ENCODE data around the gene TIGD6.

DNA sequence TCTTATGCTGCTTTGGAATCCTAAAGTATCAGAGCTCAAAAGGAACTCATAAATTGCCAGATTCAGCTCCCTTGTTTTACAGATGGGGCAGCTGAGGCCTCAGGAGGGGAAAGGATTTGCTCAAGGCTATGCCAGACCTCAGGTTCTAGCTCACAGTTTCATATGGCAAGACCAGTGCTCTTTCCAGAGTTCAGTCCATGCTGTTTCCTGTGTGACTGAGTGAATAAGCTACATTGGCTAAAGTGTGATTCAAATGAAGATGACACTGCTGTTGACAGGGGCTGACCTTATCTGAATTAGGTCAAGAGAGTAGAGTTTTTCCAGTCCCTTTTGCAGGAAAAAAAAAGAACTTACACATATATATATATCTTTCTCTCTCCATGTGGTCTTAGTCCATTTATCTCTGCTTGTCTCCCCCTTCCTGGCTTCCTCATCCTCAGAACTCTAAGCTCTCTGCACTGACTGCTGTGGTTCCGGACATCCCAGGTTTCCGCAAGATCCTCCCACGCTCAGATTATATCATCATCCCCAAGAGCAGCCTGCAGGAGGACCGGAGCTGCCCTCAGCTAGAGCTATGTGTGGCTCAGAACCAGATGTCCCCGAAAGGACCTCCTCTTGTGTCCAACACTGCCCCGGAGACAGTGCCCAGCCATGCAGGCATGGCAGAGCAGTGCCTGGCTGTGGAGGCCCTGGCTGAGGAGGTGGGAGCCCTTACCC lies 9.4 kb upstream of the TIGD6 start:
- TF ChIP-seq, protein P1, sequence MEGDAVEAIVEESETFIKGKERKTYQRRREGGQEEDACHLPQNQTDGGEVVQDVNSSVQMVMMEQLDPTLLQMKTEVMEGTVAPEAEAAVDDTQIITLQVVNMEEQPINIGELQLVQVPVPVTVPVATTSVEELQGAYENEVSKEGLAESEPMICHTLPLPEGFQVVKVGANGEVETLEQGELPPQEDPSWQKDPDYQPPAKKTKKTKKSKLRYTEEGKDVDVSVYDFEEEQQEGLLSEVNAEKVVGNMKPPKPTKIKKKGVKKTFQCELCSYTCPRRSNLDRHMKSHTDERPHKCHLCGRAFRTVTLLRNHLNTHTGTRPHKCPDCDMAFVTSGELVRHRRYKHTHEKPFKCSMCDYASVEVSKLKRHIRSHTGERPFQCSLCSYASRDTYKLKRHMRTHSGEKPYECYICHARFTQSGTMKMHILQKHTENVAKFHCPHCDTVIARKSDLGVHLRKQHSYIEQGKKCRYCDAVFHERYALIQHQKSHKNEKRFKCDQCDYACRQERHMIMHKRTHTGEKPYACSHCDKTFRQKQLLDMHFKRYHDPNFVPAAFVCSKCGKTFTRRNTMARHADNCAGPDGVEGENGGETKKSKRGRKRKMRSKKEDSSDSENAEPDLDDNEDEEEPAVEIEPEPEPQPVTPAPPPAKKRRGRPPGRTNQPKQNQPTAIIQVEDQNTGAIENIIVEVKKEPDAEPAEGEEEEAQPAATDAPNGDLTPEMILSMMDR (IDR thresholded peaks at IDR 0.05; ENCODE audit: low read depth, low read length) = no peak
- no peak for TF ChIP-seq POLR2A (IDR thresholded peaks at IDR 0.05; ENCODE audit: extremely low read depth, insufficient read length)
